HL-60 (cell line): ENCODE results near the gene SRP9.
A peak's percentile ranks its signal among the peaks of the same experiment; 100 is the strongest.

ENCODE experiments used
- CTCF ChIP-seq: IDR thresholded peaks from one replicate; pipeline ENCODE4 v1.5.1; 2011; ENCODE audit warnings: low read length, control low read depth, inconsistent platforms; ENCODE audit not compliant: insufficient read depth
- REST ChIP-seq: IDR thresholded peaks from 2 replicates; pipeline ENCODE4 v1.6.1; 2012; ENCODE audit warnings: low read depth; ENCODE audit not compliant: insufficient replicate concordance
- SPI1 ChIP-seq: IDR thresholded peaks from 2 replicates; pipeline ENCODE4 v1.6.1; 2012; ENCODE audit warnings: low read depth, mild to moderate bottlenecking, borderline replicate concordance

GRCh38 chr1:225772323-225772768 lies 5.3 kb upstream of the SRP9 start:
- TF ChIP-seq REST: no peak
- TF ChIP-seq CTCF: peak; percentile 80
- no peak for TF ChIP-seq SPI1
